Panc1 (cell line): Measurements from ENCODE around the gene CENPU.

ENCODE experiments used
- CTCF ChIP-seq: fragments of 450-650 bp; IDR thresholded peaks from 2 replicates; pipeline ENCODE4 v1.5.1; 2017; ENCODE audit warnings: mild to moderate bottlenecking
- POLR2AphosphoS5 ChIP-seq: IDR thresholded peaks from 2 replicates; pipeline ENCODE4 v1.6.1; 2012; ENCODE audit warnings: mild to moderate bottlenecking, low read depth, low read length, moderate library complexity
- SIN3A ChIP-seq: IDR thresholded peaks from 2 replicates; pipeline ENCODE4 v1.6.1; 2012; ENCODE audit warnings: low read depth, mild to moderate bottlenecking, low read length, moderate library complexity, borderline replicate concordance; ENCODE audit not compliant: insufficient read depth
- TCF7L2 ChIP-seq: IDR thresholded peaks from 2 replicates; pipeline ENCODE4 v1.6.1; 2011; ENCODE audit warnings: mild to moderate bottlenecking, low read depth, low read length, inconsistent platforms

DNA sequence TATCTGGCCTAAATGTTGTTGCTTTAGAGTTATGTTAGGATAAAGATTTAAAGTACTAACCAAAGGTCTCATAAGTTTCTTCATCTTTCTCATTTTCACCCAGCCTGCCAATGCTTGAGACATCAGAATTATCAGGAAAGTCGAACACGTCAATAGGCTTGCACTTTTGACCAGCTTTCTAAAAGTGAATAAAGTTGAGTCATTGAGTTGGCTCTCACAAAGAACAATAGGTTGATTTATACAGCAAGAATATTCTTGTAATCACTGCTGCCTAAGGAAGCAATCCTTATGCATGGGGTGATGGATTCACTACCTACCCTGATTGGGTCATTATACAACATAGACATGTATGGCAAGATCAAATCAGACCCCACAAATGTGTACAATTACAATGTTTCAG, 5.0 kb downstream of the CENPU start:
- TF ChIP-seq CTCF (no peak), POLR2AphosphoS5 (no peak), TCF7L2 (no peak), SIN3A (no peak)
